H9 (cell line): ENCODE results near the gene NEB. TPM values are rescaled to one million over a fixed set of nuclear protein-coding genes. Genes with fewer than 3 reads are reported as not detected.
"Not testable (repeated sequence)": the region's sequence is repeated elsewhere in the genome, so short reads cannot be mapped to it uniquely, and the experiment has no call there.

ENCODE experiments used
- DNase-seq: peaks from one replicate; pipeline ENCODE4 v3.0.0-alpha.2; 2017
- H2AFZ ChIP-seq: one replicate; pipeline ENCODE4 v1.6.1; 2013; ENCODE audit warnings: mild to moderate bottlenecking, low read length, control low read depth, moderate library complexity
- H2AK5ac ChIP-seq: 2 replicates; pipeline ENCODE4 v1.6.1; 2013; ENCODE audit warnings: low read length, control low read depth, mixed read lengths; ENCODE audit not compliant: insufficient read length
- H2BK120ac ChIP-seq: one replicate; pipeline ENCODE4 v1.6.1; 2013; ENCODE audit warnings: low read depth, mild to moderate bottlenecking, low read length, control low read depth, inconsistent platforms; ENCODE audit not compliant: poor library complexity, severe bottlenecking
- H2BK12ac ChIP-seq: 2 replicates; pipeline ENCODE4 v1.6.1; 2013; ENCODE audit warnings: low read length, control low read depth, mixed read lengths, low read depth; ENCODE audit not compliant: insufficient read length
- H2BK15ac ChIP-seq: 2 replicates; pipeline ENCODE4 v1.6.1; 2013; ENCODE audit warnings: low read depth, low read length, control low read depth
- H2BK20ac ChIP-seq: one replicate; pipeline ENCODE4 v1.6.1; 2013; ENCODE audit warnings: low read depth, mild to moderate bottlenecking, low read length, control low read depth, inconsistent platforms; ENCODE audit not compliant: poor library complexity, severe bottlenecking
- H2BK5ac ChIP-seq: 2 replicates; pipeline ENCODE4 v1.6.1; 2013; ENCODE audit warnings: low read length, control low read depth, mixed read lengths; ENCODE audit not compliant: insufficient read length
- H3K14ac ChIP-seq: 2 replicates; pipeline ENCODE4 v1.6.1; 2013; ENCODE audit warnings: low read length, control low read depth; ENCODE audit not compliant: insufficient read depth
- H3K18ac ChIP-seq: 2 replicates; pipeline ENCODE4 v1.6.1; 2013; ENCODE audit warnings: low read depth, mild to moderate bottlenecking, mixed read lengths, low read length, control low read depth; ENCODE audit not compliant: insufficient read length
- H3K23ac ChIP-seq: 2 replicates; pipeline ENCODE4 v1.6.1; 2013; ENCODE audit warnings: low read length, control low read depth, mixed read lengths, low read depth; ENCODE audit not compliant: insufficient read length
- H3K23me2 ChIP-seq: 2 replicates; pipeline ENCODE4 v1.6.1; 2013; ENCODE audit warnings: low read depth, mild to moderate bottlenecking, mixed read lengths, low read length, control low read depth; ENCODE audit not compliant: insufficient read length, poor library complexity, severe bottlenecking
- H3K27ac ChIP-seq: 2 replicates; pipeline ENCODE4 v1.5.1; 2013; ENCODE audit warnings: low read length, control low read depth, mixed read lengths, low read depth; ENCODE audit not compliant: insufficient read length
- H3K27me3 ChIP-seq: 2 replicates; pipeline ENCODE4 v1.6.1; 2013; ENCODE audit warnings: low read length, control low read depth, inconsistent platforms; ENCODE audit not compliant: insufficient read depth
- H3K4ac ChIP-seq: 2 replicates; pipeline ENCODE4 v1.6.1; 2013; ENCODE audit warnings: low read depth, mild to moderate bottlenecking, control low read depth, inconsistent platforms, low read length, moderate library complexity
- H3K4me1 ChIP-seq: 2 replicates; pipeline ENCODE4 v1.6.1; 2013; ENCODE audit warnings: low read length, control low read depth, inconsistent platforms; ENCODE audit not compliant: insufficient read depth
- H3K4me2 ChIP-seq: 2 replicates; pipeline ENCODE4 v1.6.1; 2013; ENCODE audit warnings: low read length, control low read depth, mixed read lengths; ENCODE audit not compliant: insufficient read length, insufficient read depth
- H3K56ac ChIP-seq: 2 replicates; pipeline ENCODE4 v1.6.1; 2013; ENCODE audit warnings: low read depth, mild to moderate bottlenecking, mixed read lengths, low read length, control low read depth; ENCODE audit not compliant: insufficient read length
- H3K79me1 ChIP-seq: 2 replicates; pipeline ENCODE4 v1.6.1; 2013; ENCODE audit warnings: low read depth, mild to moderate bottlenecking, moderate library complexity, low read length, control low read depth, inconsistent platforms; ENCODE audit not compliant: insufficient read depth, poor library complexity, severe bottlenecking
- H3K79me2 ChIP-seq: 2 replicates; pipeline ENCODE4 v1.6.1; 2013; ENCODE audit warnings: low read length, control low read depth, inconsistent platforms; ENCODE audit not compliant: insufficient read depth
- H3K9ac ChIP-seq: 2 replicates; pipeline ENCODE4 v1.6.1; 2013; ENCODE audit warnings: low read length, control low read depth, mixed read lengths; ENCODE audit not compliant: insufficient read length; ENCODE audit errors: extremely low read depth
- H3K9me3 ChIP-seq: one replicate; pipeline ENCODE4 v1.6.1; 2013; ENCODE audit warnings: low read depth, low read length, inconsistent platforms; ENCODE audit not compliant: control insufficient read depth
- H3T11ph ChIP-seq: one replicate; pipeline ENCODE4 v1.6.1; 2013; ENCODE audit warnings: mild to moderate bottlenecking, low read length, control low read depth, inconsistent platforms
- H4K20me1 ChIP-seq: one replicate; pipeline ENCODE4 v1.6.1; 2013; ENCODE audit not compliant: control insufficient read depth, insufficient read length, insufficient read depth
- H4K5ac ChIP-seq: 2 replicates; pipeline ENCODE4 v1.6.1; 2013; ENCODE audit warnings: low read depth, mild to moderate bottlenecking, mixed read lengths, low read length, control low read depth; ENCODE audit not compliant: insufficient read length
- H4K8ac ChIP-seq: replicated peaks from 2 replicates; pipeline ENCODE4 v1.6.1; 2013; ENCODE audit warnings: low read length, control low read depth, mixed read lengths, low read depth; ENCODE audit not compliant: insufficient read length
- H4K91ac ChIP-seq: 2 replicates; pipeline ENCODE4 v1.6.1; 2013; ENCODE audit warnings: low read depth, mild to moderate bottlenecking, moderate library complexity, mixed read lengths, low read length, control low read depth; ENCODE audit not compliant: insufficient read length
- H3K27ac Mint-ChIP-seq, 3 experiments: 2 replicates in 2 of 3; 3 replicates in 1 of 3; pipeline ENCODE4 v1.8.0; 2020 to 2021; ENCODE audit warnings: mixed read lengths in 3 of 3, mild to moderate bottlenecking in 1 of 3, moderate library complexity in 1 of 3
- H3K27me3 Mint-ChIP-seq: 2 replicates; pipeline ENCODE4 v1.8.0; 2021; ENCODE audit warnings: low read depth, mild to moderate bottlenecking, moderate library complexity, mixed read lengths
- H3K36me3 Mint-ChIP-seq, 3 experiments: 2 replicates in 2 of 3; 3 replicates in 1 of 3; pipeline ENCODE4 v1.8.0; 2020 to 2021; ENCODE audit warnings: low read depth in 3 of 3, mixed read lengths in 3 of 3; ENCODE audit not compliant: insufficient read depth in 1 of 3
- H3K4me1 Mint-ChIP-seq, 2 experiments: 2 replicates each; pipeline ENCODE4 v1.8.0; 2020; ENCODE audit warnings: mixed read lengths in 2 of 2
- H3K4me3 Mint-ChIP-seq, 2 experiments: 2 replicates in 1 of 2; 3 replicates in 1 of 2; pipeline ENCODE4 v1.8.0; 2020 to 2021; ENCODE audit warnings: mild to moderate bottlenecking in 2 of 2, mixed read lengths in 2 of 2, moderate library complexity in 1 of 2
- H3K9me3 Mint-ChIP-seq, 2 experiments: 2 replicates in 1 of 2; 3 replicates in 1 of 2; pipeline ENCODE4 v1.8.0; 2020; ENCODE audit warnings: mild to moderate bottlenecking in 2 of 2, mixed read lengths in 2 of 2, moderate library complexity in 1 of 2
- WGBS: extraction: QIAGEN DNeasy Blood & Tissue Kit; methylation state at CpG from one replicate; pipeline ENCODE4 v1.1.7; 2013; ENCODE audit warnings: missing lambda C conversion rate, low lambda C conversion rate, mixed read lengths; ENCODE audit not compliant: insufficient read length; ENCODE audit errors: extremely low coverage; 5-methylcytosine and 5-hydroxymethylcytosine counted together
- total RNA-seq: library from RNA; stranded (reverse); gene quantifications from 2 replicates; pipeline ENCODE4 v1.2.1, GENCODE V29; 2021

The NEB gene
- total RNA-seq, 1 experiment from 2014 or later = 0.98 TPM

DNA sequence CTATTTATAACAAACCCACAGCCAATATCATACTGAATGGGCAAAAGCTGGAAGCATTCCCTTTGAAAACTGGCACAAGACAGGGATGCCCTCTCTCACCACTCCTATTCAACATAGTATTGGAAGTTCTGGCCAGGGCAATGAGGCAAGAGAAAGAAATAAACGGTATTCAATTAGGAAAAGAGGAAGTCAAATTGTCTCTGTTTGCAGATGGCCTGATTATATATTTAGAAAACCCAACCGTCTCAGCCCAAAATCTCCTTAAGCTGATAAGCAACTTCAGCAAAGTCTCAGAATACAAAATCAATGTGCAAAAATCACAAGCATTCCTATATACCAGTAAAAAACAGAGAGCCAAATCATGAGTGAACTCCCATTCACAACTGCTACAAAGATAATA, 176.4 kb downstream of the NEB start:
- not testable (repeated sequence) for H2BK5ac ChIP-seq, DNase-seq, H3K27ac Mint-ChIP-seq, H3K36me3 Mint-ChIP-seq, H3K79me2 ChIP-seq, H3K14ac ChIP-seq, H3K9me3 Mint-ChIP-seq, H3K9ac ChIP-seq, H3K18ac ChIP-seq, H3K23ac ChIP-seq, H3K27me3 Mint-ChIP-seq, H3K4me2 ChIP-seq, H3T11ph ChIP-seq, H3K79me1 ChIP-seq, H3K4ac ChIP-seq, H2BK120ac ChIP-seq, H2BK12ac ChIP-seq, H4K8ac ChIP-seq, H3K27ac ChIP-seq, H2BK15ac ChIP-seq, H3K4me1 Mint-ChIP-seq, H2BK20ac ChIP-seq, H2AFZ ChIP-seq, H3K56ac ChIP-seq, H3K4me3 Mint-ChIP-seq, H3K27me3 ChIP-seq, H3K4me1 ChIP-seq, H4K20me1 ChIP-seq, H3K9me3 ChIP-seq, H4K5ac ChIP-seq, H4K91ac ChIP-seq, H2AK5ac ChIP-seq, H3K23me2 ChIP-seq
- WGBS = no CpG with 5 or more reads among the region's 2 CpGs
